Ovary (tissue), 9 donors: ENCODE results near the gene EML6. TPM values are rescaled to one million over a fixed set of nuclear protein-coding genes. Genes with fewer than 3 reads are reported as not detected.

ENCODE experiments used
- DNase-seq, 5 donors: peaks; one replicate each; pipeline ENCODE4 v3.0.0-alpha.2; 2019 to 2020
- H3K27ac ChIP-seq, 2 donors: fragments of 200-600 bp; one replicate each; pipeline versions ENCODE4 v1.5.1 to v1.8.0; 2019 to 2022
- H3K27me3 ChIP-seq: fragments of 200-600 bp; one replicate; pipeline ENCODE4 v1.8.0; 2022
- H3K36me3 ChIP-seq: fragments of 200-600 bp; sonication (generic); one replicate; pipeline ENCODE4 v1.5.1; 2019
- H3K4me1 ChIP-seq: one replicate; pipeline ENCODE4 v1.8.1; 2013; ENCODE audit warnings: mild to moderate bottlenecking, moderate library complexity; ENCODE audit not compliant: insufficient read depth
- H3K4me3 ChIP-seq: fragments of 200-600 bp; sonication (generic); one replicate; pipeline ENCODE4 v1.5.1; 2017
- H3K9me3 ChIP-seq, 2 donors: fragments of 200-600 bp in 1 of 2; sonication (generic) in 1 of 2; one replicate each; pipeline versions ENCODE4 v1.5.1 to v1.8.1; 2013 to 2019; ENCODE audit warnings: mild to moderate bottlenecking in 1 of 2, moderate library complexity in 1 of 2
- EP300 ChIP-seq: sonication (generic); formaldehyde crosslinking; IDR thresholded peaks from one replicate; pipeline ENCODE4 v1.6.1; 2017; ENCODE audit warnings: antibody characterized with exemption
- POLR2A ChIP-seq: fragments of 450-650 bp; IDR thresholded peaks from one replicate; pipeline ENCODE4 v1.6.1; 2017; ENCODE audit warnings: antibody characterized with exemption, mild to moderate bottlenecking, moderate library complexity
- WGBS, 3 donors: extraction: QIAGEN DNeasy Blood & Tissue Kit in 1 of 3; methylation state at CpG; one replicate each; pipeline versions ENCODE4 v1.1.5 to v1.1.7; 2013 to 2017; 5-methylcytosine and 5-hydroxymethylcytosine counted together
- intact Hi-C, 4 donors: fragments of 100-400 bp; cut with DNase I; formaldehyde crosslinking; loops; one replicate each; pipeline versions ENCODE4 v1.11.0 to v1.15.1; 2022 to 2023
- polyA plus RNA-seq, 2 donors: library from polyadenylated mRNA; stranded (reverse); fragments of 200-250 nt in 1 of 2; fragments of 350-450 nt in 1 of 2; fragmentation: Illumina TruSeq in 1 of 2; extraction: RNeasy Lipid Tissue Mini Kit (QIAGEN cat#74804) in 1 of 2; gene quantifications; one replicate each; pipeline ENCODE4 v1.2.3, GENCODE V29; 2013 to 2014
- total RNA-seq, 7 donors: library from RNA; depleted of rRNA in 2 of 7; stranded (reverse); fragments of >200 nt in 2 of 7; fragmentation: NEBNext Ultra II Directional in 3 of 7; extraction: Animal tissue kit (Norgen Biotek cat#: 25700) in 3 of 7; gene quantifications; one replicate each; pipeline versions ENCODE4 v1.1.0 to v1.2.4, GENCODE V29; 2016 to 2023
- TF ChIP-seq, protein P1 (sequence below), 3 donors: fragments of 450-650 bp in 2 of 3; fragments of 200-600 bp in 1 of 3; IDR thresholded peaks; one replicate each; pipeline versions ENCODE4 v1.5.1 to v1.8.0; 2016 to 2022; ENCODE audit warnings: antibody characterized with exemption in 3 of 3, mild to moderate bottlenecking in 1 of 3
- donor health status: DM: no; HTN: no; CAD: no; lungs with moderate emphysema.
- donor health status: DM: no; HTN: no; CAD: no.
- donor health status: Bipolar disorder and iron deficiency.
- donor health status: DM: yes; HTN: yes; CAD: no.
- donor health status: DM: no; HTN: no; CAD: no.
- donor health status: DM: yes; HTN: yes; CAD: no.

The EML6 gene
- total and polyA plus RNA-seq, 9 donors: 0.22 to 3.7 (median 0.48) TPM

DNA sequence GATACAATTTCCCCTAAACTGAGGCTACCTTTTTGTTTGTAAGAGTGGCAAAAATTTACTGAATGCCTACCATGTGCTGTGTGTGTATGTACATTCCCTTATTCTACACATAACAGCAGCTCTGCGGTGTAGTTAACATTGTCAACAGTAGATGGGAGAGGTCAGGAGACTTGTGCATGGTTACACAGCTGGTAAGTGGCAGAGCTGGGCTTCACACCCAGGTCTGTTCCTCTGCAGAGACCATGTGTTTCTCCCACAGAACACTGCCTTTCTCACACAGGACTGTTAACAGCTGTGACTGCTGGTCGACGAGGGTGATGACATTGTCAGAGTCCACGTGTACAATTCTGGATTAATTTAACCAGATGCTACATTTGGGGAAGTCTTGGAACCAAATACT is 49.1 kb downstream of the EML6 start:
- no peak for DNase-seq
- H3K4me3 ChIP-seq: no peak overlapping the region
- no peaks in the 10 kb centered on the region for H3K9me3 ChIP-seq
- TF ChIP-seq EP300 (no peak), POLR2A (no peak)
- TF ChIP-seq, protein P1, sequence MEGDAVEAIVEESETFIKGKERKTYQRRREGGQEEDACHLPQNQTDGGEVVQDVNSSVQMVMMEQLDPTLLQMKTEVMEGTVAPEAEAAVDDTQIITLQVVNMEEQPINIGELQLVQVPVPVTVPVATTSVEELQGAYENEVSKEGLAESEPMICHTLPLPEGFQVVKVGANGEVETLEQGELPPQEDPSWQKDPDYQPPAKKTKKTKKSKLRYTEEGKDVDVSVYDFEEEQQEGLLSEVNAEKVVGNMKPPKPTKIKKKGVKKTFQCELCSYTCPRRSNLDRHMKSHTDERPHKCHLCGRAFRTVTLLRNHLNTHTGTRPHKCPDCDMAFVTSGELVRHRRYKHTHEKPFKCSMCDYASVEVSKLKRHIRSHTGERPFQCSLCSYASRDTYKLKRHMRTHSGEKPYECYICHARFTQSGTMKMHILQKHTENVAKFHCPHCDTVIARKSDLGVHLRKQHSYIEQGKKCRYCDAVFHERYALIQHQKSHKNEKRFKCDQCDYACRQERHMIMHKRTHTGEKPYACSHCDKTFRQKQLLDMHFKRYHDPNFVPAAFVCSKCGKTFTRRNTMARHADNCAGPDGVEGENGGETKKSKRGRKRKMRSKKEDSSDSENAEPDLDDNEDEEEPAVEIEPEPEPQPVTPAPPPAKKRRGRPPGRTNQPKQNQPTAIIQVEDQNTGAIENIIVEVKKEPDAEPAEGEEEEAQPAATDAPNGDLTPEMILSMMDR (IDR thresholded peaks at IDR 0.05): no peak
- no peaks in the 10 kb centered on the region for H3K27me3 ChIP-seq
- H3K27ac ChIP-seq: no peak overlapping the region
- no peaks in the 10 kb centered on the region for H3K4me1 ChIP-seq
- no peaks in the 10 kb centered on the region for H3K36me3 ChIP-seq
- intact Hi-C loops: no loop called here
- WGBS, 3 donors: 81 to 86% (median 85%) methylated on average over 4 of the region's 4 CpGs

DNA sequence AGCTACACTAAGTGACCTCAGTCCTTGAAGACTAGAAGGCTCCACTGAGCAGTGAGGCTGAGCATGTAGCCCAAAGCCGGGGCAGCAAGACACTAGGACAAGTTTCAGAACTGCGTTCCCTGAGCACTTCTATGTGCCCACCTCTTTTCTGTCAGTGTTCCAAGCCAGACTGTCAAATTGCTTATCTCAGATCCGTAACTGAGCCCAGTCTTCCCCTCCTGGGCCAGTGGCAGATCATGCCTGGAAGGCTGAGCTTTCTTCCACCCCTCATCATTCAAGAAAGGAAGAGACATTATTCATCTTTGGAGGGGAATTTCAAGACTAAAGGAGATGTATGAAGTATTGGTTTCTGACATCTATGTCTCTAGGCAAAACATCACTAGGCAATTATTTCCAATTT is 49.8 kb downstream of the EML6 start:
- TF ChIP-seq EP300 (no peak), POLR2A (no peak)
- TF ChIP-seq, protein P1 (IDR thresholded peaks at IDR 0.05): no peak
- DNase-seq: no peak
- no peaks in the 10 kb centered on the region for H3K27me3 ChIP-seq
- H3K27ac ChIP-seq: no peak overlapping the region
- 82 to 88% (median 87%) methylated on average over 3 of the region's 3 CpGs for whole genome bisulfite sequencing, 3 donors
- intact Hi-C loops: no loop called here
- no peak overlapping the region for H3K4me3 ChIP-seq
- H3K4me1 ChIP-seq: no peaks in the 10 kb centered on the region
- H3K9me3 ChIP-seq: no peaks in the 10 kb centered on the region
- no peaks in the 10 kb centered on the region for H3K36me3 ChIP-seq

DNA sequence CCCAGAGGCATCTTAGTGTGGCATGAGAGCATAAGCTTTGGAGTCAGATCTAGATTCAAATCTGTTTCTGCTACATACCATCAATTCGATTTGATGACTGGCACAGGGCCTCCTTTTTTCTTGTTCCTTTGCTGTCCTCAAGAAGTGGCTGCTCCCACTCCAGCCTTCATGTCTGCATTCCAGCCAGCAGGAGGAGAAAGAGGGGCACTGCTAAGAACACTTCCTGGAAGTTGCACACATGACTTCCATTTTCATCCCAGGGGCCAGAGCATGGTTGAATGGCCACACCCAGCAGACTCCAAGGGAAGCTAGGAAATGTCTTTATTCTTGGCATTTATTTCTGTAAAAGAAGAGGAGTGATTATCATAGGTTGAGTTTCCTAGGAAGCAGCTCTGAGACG is 50.4 kb downstream of the EML6 start:
- Histone ChIP-seq H3K27me3 (no peaks in the 10 kb centered on the region), H3K27ac (no peak overlapping the region), H3K4me3 (no peak overlapping the region), H3K36me3 (no peaks in the 10 kb centered on the region), H3K4me1 (no peaks in the 10 kb centered on the region), H3K9me3 (no peaks in the 10 kb centered on the region)
- 76 to 90% (median 84%) methylated on average over 2 of the region's 2 CpGs for WGBS, 3 donors
- no peak for DNase-seq
- intact Hi-C loops: no loop called here
- no peak for TF ChIP-seq EP300
- TF ChIP-seq, protein P1 (IDR thresholded peaks at IDR 0.05): no peak
- no peak for TF ChIP-seq POLR2A

DNA sequence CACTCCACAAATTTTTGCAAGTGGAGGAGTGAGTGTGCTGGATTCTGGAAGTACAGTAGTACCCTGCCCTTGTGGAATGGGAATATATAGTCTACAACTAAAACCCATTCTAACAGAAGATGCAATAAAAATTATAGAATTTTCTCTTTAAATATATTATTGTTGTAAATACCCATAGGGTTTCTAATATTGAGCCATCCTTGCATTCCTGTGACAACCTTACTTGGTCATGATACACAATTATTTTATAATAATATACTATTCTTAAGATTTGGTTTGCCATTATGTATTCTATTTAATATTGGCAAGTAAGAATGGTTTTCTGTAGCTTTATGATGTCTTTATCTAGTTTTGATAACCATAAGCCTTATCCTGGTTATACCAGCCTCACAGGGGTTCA is 52.2 kb downstream of the EML6 start:
- H3K27me3 ChIP-seq: no peaks in the 10 kb centered on the region
- H3K4me3 ChIP-seq: no peak overlapping the region
- DNase-seq: no peak
- H3K27ac ChIP-seq: no peak overlapping the region
- intact Hi-C loops: no loop called here
- TF ChIP-seq EP300 (no peak), POLR2A (no peak)
- TF ChIP-seq, protein P1 (IDR thresholded peaks at IDR 0.05): no peak
- H3K4me1 ChIP-seq: no peaks in the 10 kb centered on the region
- no peaks in the 10 kb centered on the region for H3K36me3 ChIP-seq
- no peaks in the 10 kb centered on the region for H3K9me3 ChIP-seq

DNA sequence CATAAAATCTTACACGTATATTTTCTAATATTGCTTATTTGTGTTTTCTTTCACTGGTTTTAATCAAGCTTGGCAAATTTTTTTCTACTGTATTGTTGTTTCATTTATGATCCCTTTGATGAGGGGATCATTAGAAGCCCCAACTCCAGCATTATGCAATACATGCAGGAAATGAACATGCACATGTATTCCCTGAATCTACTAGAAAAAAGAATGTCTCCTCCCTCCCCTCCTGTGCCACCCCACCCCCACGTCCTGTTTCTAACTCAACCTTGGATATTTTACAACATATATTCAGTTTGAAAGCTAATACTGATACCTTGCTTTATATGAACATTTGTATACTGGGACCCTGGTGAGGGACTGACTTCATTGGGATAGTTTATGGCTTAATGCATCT is 53.0 kb downstream of the EML6 start:
- no peaks in the 10 kb centered on the region for H3K27me3 ChIP-seq
- no peak for DNase-seq
- H3K4me1 ChIP-seq: no peaks in the 10 kb centered on the region
- TF ChIP-seq POLR2A: no peak
- TF ChIP-seq, protein P1 (IDR thresholded peaks at IDR 0.05): no peak
- no peak for TF ChIP-seq EP300
- H3K36me3 ChIP-seq: no peaks in the 10 kb centered on the region
- no peaks in the 10 kb centered on the region for H3K9me3 ChIP-seq
- intact Hi-C loops: no loop called here
- no peak overlapping the region for H3K27ac ChIP-seq
- H3K4me3 ChIP-seq: no peak overlapping the region
- WGBS, 3 donors: 66 to 74% (median 69%) methylated on average over 2 of the region's 2 CpGs
